Anterior cingulate cortex (tissue), 58 donors: ENCODE results near the gene DCAF4.
A peak's percentile ranks its signal among the peaks of the same experiment; 100 is the strongest.
"Not testable (repeated sequence)": the region's sequence is repeated elsewhere in the genome, so short reads cannot be mapped to it uniquely, and the experiment has no call there.

ENCODE experiments used
- DNase-seq, 58 donors: peaks; one replicate each; lab custom pipeline; 2025; lab: John Stamatoyannopoulos, UW

DCAF4 gene

GRCh38 chr14:72965249-72965648 is 39.0 kb downstream of the DCAF4 start:
- no peak for DNase-seq

- DNase-seq, result no peak
Measured at GRCh38 chr14:72966038-72966437, 39.8 kb downstream of the DCAF4 start.

DNA sequence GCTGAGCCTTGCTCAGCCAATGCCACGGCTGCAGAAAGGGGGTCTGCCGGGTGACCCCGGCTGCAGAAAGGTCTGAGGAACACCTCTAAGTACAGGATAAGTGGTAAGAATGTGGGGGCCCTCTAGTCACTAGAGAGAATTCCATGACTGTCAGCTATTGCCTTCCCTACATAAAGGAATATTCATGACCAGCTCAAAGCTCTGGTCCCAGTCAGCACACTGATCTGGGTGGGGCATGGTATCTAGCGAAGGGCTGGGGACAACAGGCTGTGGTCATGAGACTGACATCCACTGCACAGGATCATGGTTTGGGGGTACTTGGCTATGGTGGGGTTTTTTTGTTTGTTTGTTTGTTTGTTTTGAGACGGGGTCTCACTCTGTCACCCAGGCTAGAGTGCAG is 42.1 kb downstream of the DCAF4 start:
- DNase-seq, result no peak

GRCh38 chr14:72970058-72970630 is 43.9 kb downstream of the DCAF4 start:
- peak in 1 of 58 donors; percentile 1 for DNase-seq

DNA sequence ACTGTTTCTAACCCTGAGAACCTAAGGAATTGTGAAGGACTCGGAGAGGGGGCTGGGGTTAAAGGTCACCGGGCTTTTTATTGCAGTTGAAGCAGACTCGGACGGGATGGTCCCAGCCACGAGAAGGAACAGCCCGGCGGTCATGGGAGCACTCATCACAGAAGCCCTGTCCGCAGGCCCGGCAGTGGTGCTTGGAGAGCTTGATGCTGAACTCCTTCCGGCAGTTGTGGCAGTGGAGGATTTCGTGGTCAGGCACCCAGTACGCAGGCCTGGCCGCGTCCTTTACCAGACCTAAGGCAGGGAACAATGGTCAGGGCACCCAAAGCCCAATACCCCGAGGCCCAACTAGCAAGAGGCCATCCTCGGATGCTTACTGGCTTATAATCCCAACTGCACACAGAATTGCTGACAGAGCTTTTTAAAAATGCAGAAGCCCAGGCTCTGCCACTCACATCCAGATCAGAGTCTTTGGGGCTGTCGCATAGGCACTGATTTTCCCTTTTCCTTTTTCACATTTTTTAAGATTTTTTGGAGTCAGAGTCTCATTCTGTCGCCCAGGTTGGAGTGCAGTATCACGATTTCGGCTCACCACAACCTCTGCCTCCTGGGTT is 44.7 kb downstream of the DCAF4 start:
- no peak for DNase-seq

DNA sequence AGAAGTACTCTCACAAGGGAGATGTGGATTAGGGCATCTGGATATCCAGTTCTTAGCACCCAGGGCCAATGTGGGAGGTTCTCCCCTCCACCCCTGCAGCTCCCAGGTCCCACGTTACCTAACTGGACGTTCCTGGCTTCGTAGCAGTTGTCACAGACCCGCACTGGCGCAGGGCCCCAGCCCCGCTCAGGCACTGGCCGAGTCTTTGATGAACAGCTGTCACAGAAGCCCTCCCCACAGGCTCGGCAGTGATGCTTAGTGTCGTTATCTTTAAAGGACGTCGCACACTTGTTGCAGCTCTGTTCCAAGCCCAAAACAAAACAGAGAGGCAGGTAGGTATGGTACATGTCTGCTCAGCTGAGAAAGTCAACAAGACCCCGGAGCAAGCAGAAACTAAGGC is 48.4 kb downstream of the DCAF4 start:
- DNase-seq, result no peak

GRCh38 chr14:72975770-72976169 is 49.5 kb downstream of the DCAF4 start:
- no peak for DNase-seq

- DNase-seq, result no peak
Measured at GRCh38 chr14:72978856-72979255, 52.6 kb downstream of the DCAF4 start.

DNA sequence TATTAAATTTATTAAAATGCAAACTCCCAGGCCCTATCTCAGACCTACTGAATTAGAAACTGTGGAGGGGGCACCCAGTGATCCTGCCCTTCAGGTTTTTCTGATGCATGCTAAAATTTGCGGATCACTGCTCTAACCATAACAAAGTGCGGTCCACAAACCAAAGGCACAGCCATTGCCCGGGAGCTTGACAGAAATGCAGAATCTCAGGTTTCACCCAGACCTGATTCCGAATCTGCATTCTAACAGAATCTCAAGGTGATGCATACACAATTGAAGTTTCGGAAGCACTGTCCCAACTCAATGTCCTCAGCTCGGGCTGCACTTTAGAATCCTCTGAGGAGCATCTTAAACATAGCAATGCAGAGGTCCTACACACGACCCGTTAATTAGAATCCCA is 54.6 kb downstream of the DCAF4 start:
- DNase-seq, result no peak

DNA sequence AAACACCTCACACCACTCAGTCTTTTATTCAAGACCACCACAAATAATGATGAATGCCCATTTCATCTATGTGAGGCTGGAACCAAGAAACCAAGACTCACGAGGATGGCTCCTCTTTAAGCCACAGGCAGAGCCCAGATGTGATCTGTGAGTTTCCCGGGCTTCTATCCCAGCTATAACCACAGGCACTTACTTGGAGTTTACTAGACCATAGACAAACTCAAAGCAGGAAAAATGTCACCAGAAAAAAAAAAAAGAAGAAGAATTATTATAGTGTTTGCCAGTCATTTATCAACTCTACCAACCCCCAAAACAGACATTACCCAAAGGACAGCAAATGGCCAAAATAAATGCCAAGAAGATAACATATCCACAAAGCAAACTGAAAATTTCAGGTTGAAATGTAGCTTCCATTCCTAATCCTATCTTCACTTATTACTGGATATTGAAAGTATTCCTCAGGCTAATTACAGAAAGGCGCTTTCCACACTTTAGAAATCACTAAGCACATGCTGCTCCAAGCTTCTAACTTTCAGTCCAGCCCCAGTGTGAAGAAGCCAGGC is 56.0 kb downstream of the DCAF4 start:
- no peak for DNase-seq

GRCh38 chr14:72986214-72986613 is 60.0 kb downstream of the DCAF4 start:
- DNase-seq, result no peak

- no peak for DNase-seq
Measured at GRCh38 chr14:72986857-72987256, 60.6 kb downstream of the DCAF4 start.

GRCh38 chr14:72990171-72990570 is 63.9 kb downstream of the DCAF4 start:
- DNase-seq, result no peak

GRCh38 chr14:72996916-72997315 is 70.7 kb downstream of the DCAF4 start:
- no peak for DNase-seq

DNA sequence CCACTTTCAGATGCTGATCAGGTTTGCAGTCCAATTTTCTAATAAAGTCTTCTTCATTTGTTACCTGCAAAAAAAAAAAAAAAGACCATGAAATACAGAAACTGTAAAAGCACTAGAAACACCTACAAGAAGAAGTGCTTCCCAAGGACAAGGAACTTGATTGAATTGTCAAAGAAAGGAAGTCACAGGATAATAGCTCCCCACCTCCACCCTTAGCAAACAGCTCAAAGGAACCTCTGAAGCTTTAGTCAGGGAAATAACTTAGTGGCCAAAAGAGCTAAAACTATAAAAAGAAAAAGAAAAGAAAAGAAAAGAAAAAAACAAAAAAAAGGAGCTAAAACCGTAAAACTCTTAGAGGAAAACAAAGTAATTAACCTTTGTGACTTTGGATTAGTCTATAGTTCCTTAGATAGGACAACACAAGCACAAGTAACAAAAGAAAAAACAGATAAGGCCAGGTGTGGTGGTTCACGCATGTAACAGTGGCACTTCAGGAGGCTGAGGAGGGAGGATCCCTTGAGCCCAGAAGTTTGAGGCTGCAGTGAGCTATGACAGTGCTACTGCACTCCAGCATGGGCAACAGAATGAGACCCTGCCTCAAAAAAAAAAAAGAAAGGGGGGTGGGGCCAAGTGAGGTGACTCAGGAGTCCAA is 72.1 kb downstream of the DCAF4 start:
- no peak for DNase-seq

DNA sequence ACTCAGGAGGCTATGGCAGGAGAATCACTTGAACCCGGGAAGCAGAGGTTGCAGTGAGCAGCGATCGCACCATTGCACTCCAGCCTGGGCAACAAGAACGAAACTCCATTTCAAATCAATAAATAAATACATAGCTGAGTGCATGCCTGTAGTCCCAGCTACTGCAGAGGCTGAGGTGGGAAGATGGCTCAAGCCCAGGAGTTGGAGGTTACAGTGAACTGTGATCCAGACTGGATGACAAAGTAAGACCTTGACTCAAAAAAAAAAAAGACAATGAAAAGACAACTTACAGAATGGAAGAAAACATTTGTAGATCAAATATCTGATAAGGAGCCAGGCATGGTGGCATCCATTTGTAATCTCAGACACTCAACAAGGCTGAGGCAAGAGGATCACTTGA is 73.1 kb downstream of the DCAF4 start:
- no peak for DNase-seq

GRCh38 chr14:73000073-73000472 is 73.8 kb downstream of the DCAF4 start:
- no peak for DNase-seq

GRCh38 chr14:73003681-73004080 is 77.4 kb downstream of the DCAF4 start:
- DNase-seq, result no peak

GRCh38 chr14:73004641-73005040 is 78.4 kb downstream of the DCAF4 start:
- not testable (repeated sequence) for DNase-seq

DNA sequence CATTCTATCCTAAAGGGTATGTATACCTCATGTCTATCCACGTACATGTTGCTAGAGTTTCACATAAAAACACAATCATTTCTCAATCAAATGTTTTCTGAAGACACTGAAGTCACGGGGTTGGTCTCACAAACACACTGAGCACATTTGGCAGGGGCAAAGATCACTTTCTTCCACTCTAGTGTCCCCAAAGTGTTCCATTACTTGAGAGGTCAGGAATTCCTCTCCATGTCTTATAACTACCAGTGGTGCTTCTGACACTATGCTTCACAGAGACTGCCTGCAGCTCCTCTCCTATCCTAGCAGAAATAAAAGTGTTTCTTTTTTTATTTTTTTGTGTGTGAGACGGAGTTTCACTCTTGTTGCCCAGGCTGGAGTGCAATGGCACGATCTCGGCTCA is 81.6 kb downstream of the DCAF4 start:
- no peak for DNase-seq

GRCh38 chr14:73008501-73008900 is 82.2 kb downstream of the DCAF4 start:
- no peak for DNase-seq
